ENCODE measurements around the gene CAMK2B.

The CAMK2B gene

GRCh38 chr7:44167920-44168319, 157.5 kb downstream of the CAMK2B start:
- DNase-seq (ENCODE audit: low read depth in 2 of 2): no peak

Measured in stimulated activated CD8-positive, alpha-beta memory T cell treated with anti-CD3 and anti-CD28 coated beads, Interleukin-7, amount 100 ng/mL, for 4 hours (primary cell).